Hepatocyte (in vitro differentiated cells): ENCODE data around the gene EPHB1.
"Not testable (repeated sequence)": the region's sequence is repeated elsewhere in the genome, so short reads cannot be mapped to it uniquely, and the experiment has no call there.

ENCODE experiments used
- CTCF ChIP-seq: fragments of 200-600 bp; sonication (generic); IDR thresholded peaks from 2 replicates; pipeline ENCODE4 v1.5.1; 2016; ENCODE audit warnings: antibody characterized with exemption, mild to moderate bottlenecking; ENCODE audit not compliant: poor library complexity
- EZH2 ChIP-seq: fragments of 200-600 bp; sonication (generic); IDR thresholded peaks from 2 replicates; pipeline ENCODE4 v1.6.1; 2016; ENCODE audit warnings: antibody characterized with exemption, mild to moderate bottlenecking, borderline replicate concordance
- EZH2phosphoT487 ChIP-seq: fragments of 200-600 bp; sonication (generic); IDR thresholded peaks from one replicate; pipeline ENCODE4 v1.6.1; 2018; ENCODE audit warnings: antibody characterized with exemption, mild to moderate bottlenecking, low read depth, moderate library complexity; ENCODE audit not compliant: unreplicated experiment, severe bottlenecking

- not testable (repeated sequence) for TF ChIP-seq CTCF, EZH2, EZH2phosphoT487
Measured at GRCh38 chr3:135039536-135039935, 244.5 kb downstream of the EPHB1 start.
